C4-2B (cell line): ENCODE data around the gene FNDC3A.

Experiments
- CTCF ChIP-seq: fragments of 450-650 bp; conservative IDR thresholded peaks from 2 replicates; pipeline ENCODE4 v1.5.1; 2017; ENCODE audit warnings: mild to moderate bottlenecking
- ZFX ChIP-seq: fragments of 450-650 bp; IDR thresholded peaks from 2 replicates; pipeline ENCODE4 v1.6.1; 2017

GRCh38 chr13:49110122-49110912 lies 134.6 kb downstream of the FNDC3A start:
- TF ChIP-seq CTCF (no peak), ZFX (no peak)
